Stimulated activated CD4-positive, alpha-beta T cell treated with anti-CD3 and anti-CD28 coated beads, TNF-alpha, amount 100 ng/mL, for 4 hours (primary cell): ENCODE data around the gene GCNT3.
"Not testable (repeated sequence)": the region's sequence is repeated elsewhere in the genome, so short reads cannot be mapped to it uniquely, and the experiment has no call there.

Experiments used
- DNase-seq, 3 experiments: peaks; one replicate each; pipeline ENCODE4 v3.0.0-alpha.2; 2020; ENCODE audit warnings: low read depth in 3 of 3

The GCNT3 gene

DNA sequence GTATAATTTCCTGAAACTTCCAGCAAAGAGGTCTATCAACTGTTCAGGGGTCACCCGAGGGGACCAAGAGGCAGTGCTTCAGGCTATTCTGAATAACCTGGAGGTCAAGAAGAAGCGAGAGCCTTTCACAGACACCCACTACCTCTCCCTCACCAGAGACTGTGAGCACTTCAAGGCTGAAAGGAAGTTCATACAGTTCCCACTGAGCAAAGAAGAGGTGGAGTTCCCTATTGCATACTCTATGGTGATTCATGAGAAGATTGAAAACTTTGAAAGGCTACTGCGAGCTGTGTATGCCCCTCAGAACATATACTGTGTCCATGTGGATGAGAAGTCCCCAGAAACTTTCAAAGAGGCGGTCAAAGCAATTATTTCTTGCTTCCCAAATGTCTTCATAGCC is 6.8 kb downstream of the GCNT3 start:
- no peak for DNase-seq

DNA sequence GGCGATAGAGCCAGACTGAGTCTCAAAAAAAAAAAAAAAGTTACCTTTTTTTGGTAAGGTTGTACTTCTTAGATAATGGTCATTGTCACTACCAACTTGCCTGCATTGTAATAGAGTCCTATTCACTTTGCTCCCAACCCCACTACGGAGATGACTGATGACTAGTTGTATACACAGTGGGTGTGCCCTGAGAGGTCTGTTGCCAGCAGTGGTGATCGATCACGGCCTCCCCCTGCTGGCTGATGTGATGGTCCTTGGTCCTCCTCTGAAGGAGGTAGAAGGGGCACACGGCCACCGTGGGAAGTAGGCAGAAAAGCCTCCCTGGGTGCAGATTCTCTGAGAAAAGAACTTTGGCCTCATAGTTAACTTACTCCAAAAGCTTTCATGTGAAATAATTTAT is 10.7 kb downstream of the GCNT3 start:
- no peak for DNase-seq

DNA sequence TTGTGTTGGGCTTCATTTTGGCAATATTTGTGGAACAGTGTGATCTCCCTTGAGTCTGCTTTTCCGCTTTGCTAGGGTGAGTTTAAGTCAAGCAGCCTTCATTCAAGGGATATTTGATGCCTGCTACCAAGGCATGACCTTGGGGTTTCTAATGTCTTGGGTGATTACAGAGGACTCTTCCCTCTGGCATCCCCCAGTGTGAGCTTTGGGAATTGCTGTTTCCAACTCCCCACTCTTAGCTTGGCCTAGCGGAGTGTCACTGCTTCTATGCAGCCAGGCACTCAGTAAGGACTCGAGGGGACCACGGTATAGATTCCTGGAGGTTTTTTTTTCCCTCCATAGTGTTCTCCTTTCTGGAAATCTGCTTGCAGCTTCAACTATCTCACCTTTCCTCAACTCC is 21.1 kb downstream of the GCNT3 start:
- no peak for DNase-seq

DNA sequence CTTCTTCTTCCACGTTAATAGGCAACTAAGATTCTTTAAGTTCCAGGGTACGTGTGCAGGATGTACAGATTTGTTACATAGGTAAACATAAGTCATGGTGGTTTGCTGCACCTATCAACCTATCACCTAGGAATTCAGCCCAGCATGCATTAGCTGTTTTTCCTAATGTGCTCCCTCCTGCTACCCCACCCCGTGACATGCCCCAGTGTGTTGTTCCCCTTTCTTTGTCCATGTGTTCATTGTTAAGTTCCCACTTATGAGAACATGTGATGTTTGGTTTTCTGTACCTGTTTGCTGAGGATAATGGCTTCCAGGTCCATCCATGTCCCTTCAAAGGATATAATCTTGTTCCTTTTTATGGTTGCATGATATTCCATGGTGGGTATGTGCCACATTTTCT is 24.6 kb downstream of the GCNT3 start:
- no peak for DNase-seq

DNA sequence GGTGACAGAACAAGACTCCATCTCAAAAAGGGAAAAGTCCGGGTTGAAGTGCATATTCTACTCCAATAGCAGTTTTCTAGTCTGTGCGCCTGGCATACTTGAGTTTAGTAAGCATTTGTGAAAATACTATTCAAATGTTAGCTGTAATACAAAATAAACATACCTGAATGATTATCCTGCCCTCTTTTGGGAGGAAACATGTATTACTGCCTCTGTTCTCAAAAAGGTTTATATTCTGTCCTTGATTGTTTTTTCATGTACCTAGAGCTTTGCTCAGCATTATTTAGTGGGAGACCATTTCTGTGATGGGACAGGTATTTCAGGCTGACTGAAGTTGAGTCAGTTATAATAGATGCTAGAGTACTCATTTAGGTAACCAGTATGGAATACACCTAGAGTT is 25.9 kb downstream of the GCNT3 start:
- DNase-seq: not testable (repeated sequence)

DNA sequence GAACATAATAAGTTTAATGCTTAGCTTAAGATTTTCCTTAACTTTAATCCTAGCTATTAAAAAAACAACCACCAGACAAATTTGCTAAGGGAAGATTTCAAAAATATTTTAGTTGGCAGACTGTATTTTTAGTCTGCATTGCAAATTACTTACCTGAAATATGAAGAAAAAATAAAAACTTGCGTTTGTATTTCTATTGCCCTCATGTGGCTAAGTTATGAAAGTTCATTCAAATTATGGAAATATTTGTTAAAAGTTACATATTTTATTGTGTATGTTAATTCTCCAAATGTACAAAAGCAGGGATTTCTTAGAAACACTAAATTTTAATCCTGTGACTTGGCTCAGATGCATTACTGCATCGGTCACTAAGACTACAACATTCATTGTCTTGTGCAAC is 30.8 kb downstream of the GCNT3 start:
- DNase-seq: no peak

DNA sequence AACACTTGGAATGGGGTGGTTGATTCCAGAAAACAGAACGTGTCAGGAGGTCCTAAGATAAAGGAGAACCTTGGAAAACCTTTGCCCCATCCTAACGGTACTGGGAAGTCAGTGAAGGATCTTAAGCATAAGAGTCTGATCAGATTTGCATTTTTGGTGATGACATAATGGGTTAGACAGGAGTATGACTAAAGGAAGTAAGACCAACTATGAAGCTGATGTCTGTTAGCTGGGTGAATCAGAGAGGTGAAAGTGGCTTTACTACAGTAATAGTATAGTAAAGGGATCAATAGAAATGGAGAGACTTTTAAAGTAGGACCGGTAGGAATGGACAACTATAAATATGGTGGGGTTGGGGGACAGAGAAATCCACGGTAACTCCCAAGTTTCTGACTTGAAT is 33.2 kb downstream of the GCNT3 start:
- DNase-seq: no peak

DNA sequence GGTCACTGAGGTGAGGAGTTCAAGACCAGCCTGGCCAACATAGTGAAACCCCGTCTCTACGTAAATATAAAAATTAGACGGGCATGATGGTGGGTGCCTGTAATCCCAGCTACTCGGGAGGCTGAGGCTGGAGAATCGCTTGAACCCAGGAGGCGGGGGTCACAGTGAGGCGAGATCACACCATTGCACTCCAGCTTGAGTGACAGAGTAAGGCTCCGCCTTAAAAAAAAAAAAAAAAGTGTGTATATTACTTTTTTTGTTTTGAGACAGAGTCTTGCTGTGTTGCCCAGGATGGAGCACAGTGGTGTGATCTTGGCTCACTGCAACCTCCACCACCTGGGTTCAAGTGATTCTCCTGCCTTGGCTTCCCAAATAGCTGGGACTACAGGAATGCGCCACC is 34.2 kb downstream of the GCNT3 start:
- DNase-seq: not testable (repeated sequence)

DNA sequence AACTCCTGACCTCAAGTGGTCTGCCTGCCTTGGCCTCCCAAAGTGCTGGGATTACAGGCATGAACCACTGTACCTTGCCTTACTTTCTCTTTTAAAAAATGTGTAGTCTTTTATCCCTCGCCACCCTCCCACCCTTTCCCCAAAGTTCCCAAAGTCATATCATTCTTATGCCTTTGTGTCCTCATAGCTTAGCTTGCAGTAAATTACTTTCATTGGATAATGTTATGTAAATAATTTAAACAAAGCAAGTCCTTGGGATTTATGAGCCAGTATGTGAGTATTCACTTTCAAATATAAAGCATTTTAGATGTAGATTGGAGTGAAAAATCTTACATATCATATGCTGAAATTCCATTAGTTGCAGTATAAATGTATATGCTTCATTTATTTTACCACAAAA is 34.7 kb downstream of the GCNT3 start:
- no peak for DNase-seq

DNA sequence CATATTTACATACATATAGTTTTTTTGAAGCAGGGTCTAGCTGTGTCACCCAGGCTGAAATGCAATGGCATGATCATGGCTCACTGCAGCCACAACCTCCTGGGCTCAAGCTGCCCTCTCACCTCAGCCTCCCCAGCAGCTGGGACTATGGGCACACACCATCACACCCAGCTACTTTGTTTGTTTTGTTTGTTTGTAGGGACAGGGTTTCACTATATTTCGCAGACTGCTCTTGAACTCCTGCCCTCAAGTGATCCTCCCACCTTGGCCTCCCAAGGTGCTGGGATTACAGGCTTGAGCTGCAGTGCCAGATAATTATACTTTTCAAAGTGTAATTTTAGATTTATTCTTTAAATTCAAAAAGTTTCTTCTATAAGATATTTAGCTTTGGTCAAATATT is 35.5 kb downstream of the GCNT3 start:
- DNase-seq: no peak

DNA sequence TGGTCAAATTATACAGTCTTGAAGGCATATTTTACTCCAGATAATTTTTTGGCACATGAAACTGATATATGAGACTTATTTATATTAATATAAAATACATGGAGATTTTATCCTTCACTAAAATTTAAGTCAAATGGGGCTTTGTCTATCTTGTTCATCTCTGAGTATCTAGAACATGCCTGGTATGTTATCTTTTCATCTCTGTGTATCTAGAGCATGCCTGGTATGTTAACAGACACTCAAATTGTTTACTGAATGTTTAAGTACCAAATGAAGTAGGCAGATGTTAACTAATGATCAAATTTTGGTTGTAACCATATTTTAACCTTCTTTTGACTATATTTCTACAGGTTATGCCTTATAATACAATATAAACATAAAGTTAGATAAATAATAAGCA is 38.0 kb downstream of the GCNT3 start:
- DNase-seq: no peak

DNA sequence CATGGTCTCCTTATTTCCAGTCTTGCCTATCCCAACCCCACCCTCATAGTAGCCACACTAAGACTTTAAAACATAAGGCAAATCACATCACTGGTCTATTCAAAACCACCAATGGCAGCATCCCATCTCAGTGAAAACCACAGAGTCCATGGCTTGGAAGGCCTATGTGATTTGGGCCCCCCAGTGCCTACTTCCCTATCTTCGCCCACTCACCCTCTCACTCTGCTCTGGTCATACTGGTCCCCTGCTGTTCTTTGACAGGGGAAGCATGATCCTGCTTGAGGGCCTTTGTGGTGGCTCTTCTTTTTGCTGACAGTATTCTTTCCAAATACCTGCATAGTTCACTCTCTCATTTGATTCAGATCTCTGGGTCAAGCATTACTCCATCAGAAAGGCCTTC is 42.5 kb downstream of the GCNT3 start:
- DNase-seq: no peak

DNA sequence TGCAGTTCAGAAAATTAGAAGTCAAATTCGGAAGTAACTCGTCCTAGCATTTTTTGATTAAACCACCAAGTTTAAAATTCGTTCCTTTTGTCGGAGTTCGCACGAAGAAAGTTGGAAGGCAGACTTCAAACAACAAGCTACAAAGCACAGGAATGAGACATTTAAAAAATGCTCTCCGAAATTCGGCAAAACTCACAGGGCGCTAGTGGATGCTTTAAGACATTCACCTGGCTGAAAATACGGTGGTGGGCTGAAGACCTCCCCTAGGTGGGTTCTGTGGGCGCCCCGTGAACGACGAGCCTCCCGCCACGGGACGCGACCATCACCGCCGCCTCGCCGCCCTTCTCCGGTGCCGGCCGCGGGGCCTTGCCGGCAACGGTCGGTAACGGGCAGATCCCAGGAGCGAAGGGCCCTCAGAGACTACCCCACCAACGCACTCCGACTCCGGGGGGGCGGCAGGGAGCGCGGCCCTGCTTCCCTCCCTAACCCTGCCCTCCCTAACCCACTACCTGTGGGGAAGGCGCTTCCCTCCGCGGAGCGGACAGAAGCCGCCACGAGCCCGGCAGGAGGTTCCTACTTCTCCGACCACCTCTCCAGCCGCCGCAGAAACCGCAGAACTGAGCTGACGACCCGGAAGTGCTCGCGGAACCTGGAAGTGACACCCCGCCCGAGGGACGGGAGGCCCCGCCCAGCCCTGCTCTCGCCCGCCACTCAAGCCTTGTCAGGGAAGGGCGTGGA is 45.5 kb downstream of the GCNT3 start, which contains the start of gene GTF2A2:
GTF2A2 (minus strand) TSS at position 619 of the 738 bp plus-strand sequence. CDS start 5,238 bp downstream, outside the sequence.
- peak; percentile 79 to 84 (median 79) for DNase-seq

DNA sequence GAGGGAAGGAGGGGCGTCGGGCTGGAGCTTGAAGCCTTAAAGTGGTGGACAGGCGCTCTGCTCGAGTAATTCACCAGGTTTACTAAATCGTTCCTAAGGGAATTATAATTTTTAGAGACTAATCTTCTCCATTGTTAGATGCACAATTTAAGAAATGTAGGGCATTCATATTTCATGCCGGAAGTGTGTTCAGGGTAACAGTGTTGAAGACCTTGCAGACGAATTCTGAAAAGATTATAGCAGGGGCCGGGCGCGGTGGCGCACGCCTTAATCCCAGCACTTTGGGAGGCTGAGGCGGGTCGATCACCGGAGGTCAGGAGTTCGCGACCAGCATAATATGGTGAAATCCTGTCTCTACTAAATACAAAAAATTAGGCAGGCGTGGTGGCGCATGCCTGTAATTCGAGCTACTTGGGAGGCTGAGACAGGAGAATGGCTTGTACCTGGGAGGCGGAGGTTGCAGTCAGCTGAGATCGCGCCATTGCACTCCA is 46.1 kb downstream of the GCNT3 start:
- DNase-seq: peak in 1 of 3 experiments; percentile 4

DNA sequence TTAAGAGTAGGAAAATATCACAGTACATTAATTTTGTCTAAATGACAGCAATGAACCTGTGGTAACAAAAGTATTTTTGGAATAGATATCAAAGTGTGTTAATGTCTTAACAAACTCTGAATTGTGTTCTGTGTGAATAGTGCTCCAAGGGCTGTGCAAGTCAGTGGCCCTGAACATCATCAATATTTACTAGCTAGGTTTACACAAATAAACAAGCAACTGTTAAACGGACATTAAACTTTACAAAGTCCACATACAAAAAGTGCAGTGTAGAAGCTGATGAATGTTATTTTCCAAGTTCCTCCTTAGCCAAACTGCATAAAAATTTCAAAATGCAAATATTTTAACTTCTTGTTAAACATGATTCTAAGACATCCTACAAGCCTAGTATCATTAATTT is 47.8 kb downstream of the GCNT3 start:
- no peak for DNase-seq

DNA sequence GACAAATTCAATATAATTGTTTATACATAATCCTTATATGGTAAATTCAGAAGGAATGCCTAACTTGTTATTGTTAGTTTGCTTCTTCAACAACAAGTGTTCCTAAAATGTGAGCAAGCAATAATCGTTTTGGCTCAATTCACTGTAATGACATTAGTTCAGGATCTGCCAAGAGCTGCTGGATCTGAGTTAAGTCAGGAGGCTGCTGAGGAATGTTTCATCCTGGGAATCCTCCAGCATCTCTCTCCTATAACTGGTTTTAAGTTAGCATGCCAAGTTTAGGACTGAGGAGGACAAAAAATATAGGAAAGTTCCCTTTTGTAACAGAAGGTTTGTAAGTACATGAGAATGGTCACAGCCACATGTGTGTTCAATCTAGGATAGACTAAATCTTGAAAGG is 50.7 kb downstream of the GCNT3 start:
- no peak for DNase-seq

DNA sequence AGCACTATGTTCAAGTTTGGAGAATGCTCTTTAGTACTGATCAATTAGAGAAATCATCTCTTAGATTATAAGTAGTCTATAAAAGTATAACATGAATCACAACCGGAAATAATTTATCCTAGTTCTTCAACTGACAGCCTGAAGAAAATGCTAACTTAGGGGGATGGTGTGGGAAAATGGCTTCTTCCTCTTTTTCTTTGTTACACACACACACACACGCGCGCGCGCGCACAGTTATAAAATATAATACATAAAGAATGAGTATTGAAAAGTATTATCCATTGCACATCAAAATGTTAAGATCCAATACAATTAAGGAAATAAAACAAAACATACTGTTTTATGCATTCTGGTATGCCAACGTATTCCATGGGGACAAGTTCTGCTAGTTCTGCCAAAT is 57.0 kb downstream of the GCNT3 start:
- DNase-seq: no peak
